Astrocyte (in vitro differentiated cells and primary cell): ENCODE measurements around the gene FYN. TPM values are rescaled to one million over a fixed set of nuclear protein-coding genes. Genes with fewer than 3 reads are reported as not detected.

ENCODE experiments used
- DNase-seq: peaks from one replicate; pipeline ENCODE4 v3.0.0-alpha.2; 2010; ENCODE audit warnings: low read depth
- FAIRE-seq: peaks from 2 replicates; lab custom pipeline; 2011; peaks lifted over from hg19 to GRCh38; lab: Jason Lieb, UNC
- H2AFZ ChIP-seq: 2 replicates; pipeline ENCODE4 v1.6.0; 2012; ENCODE audit warnings: low read depth, low read length, inconsistent platforms
- H3K27ac ChIP-seq: 2 replicates; pipeline ENCODE4 v1.5.1; 2011; ENCODE audit warnings: low read depth, low read length, inconsistent platforms
- H3K27me3 ChIP-seq: 2 replicates; pipeline ENCODE4 v1.6.0; 2011; ENCODE audit warnings: low read length, inconsistent platforms; ENCODE audit not compliant: insufficient read depth
- H3K36me3 ChIP-seq: 2 replicates; pipeline ENCODE4 v1.5.1; 2011; ENCODE audit warnings: low read length, inconsistent platforms; ENCODE audit not compliant: insufficient read depth
- H3K4me1 ChIP-seq: 2 replicates; pipeline ENCODE4 v1.5.1; 2011; ENCODE audit warnings: low read length, inconsistent platforms; ENCODE audit not compliant: insufficient read depth
- H3K4me2 ChIP-seq: 2 replicates; pipeline ENCODE4 v1.6.0; 2012; ENCODE audit warnings: low read length, inconsistent platforms
- H3K4me3 ChIP-seq: 2 replicates; pipeline ENCODE4 v1.5.1; 2011; ENCODE audit warnings: low read depth, mild to moderate bottlenecking, low read length, inconsistent platforms; ENCODE audit not compliant: insufficient read depth
- H3K79me2 ChIP-seq: 2 replicates; pipeline ENCODE4 v1.6.0; 2012; ENCODE audit warnings: mild to moderate bottlenecking, low read length, inconsistent platforms; ENCODE audit not compliant: insufficient read depth
- H3K9ac ChIP-seq: 2 replicates; pipeline ENCODE4 v1.6.0; 2012; ENCODE audit warnings: mild to moderate bottlenecking, low read length, inconsistent platforms
- H3K9me3 ChIP-seq: 2 replicates; pipeline ENCODE4 v1.5.1; 2012; ENCODE audit warnings: low read depth, mild to moderate bottlenecking, low read length, inconsistent platforms; ENCODE audit not compliant: insufficient read depth
- H4K20me1 ChIP-seq: 2 replicates; pipeline ENCODE4 v1.6.0; 2012; ENCODE audit warnings: low read length, inconsistent platforms; ENCODE audit not compliant: insufficient read depth
- H3K27ac Mint-ChIP-seq: one replicate; pipeline ENCODE4 v1.8.0; 2021; ENCODE audit warnings: mild to moderate bottlenecking, mixed read lengths; ENCODE audit not compliant: unreplicated experiment
- H3K27me3 Mint-ChIP-seq: one replicate; pipeline ENCODE4 v1.8.0; 2021; ENCODE audit warnings: low read depth, mixed read lengths; ENCODE audit not compliant: unreplicated experiment
- H3K36me3 Mint-ChIP-seq: one replicate; pipeline ENCODE4 v1.8.0; 2021; ENCODE audit warnings: low read depth, mixed read lengths; ENCODE audit not compliant: unreplicated experiment
- H3K4me1 Mint-ChIP-seq: one replicate; pipeline ENCODE4 v1.8.0; 2021; ENCODE audit warnings: low read depth, mixed read lengths; ENCODE audit not compliant: unreplicated experiment
- H3K4me3 Mint-ChIP-seq: one replicate; pipeline ENCODE4 v1.8.0; 2021; ENCODE audit warnings: mild to moderate bottlenecking, moderate library complexity, mixed read lengths; ENCODE audit not compliant: unreplicated experiment
- H3K9me3 Mint-ChIP-seq: one replicate; pipeline ENCODE4 v1.8.0; 2021; ENCODE audit warnings: mild to moderate bottlenecking, mixed read lengths; ENCODE audit not compliant: unreplicated experiment
- CTCF ChIP-seq: IDR thresholded peaks from 2 replicates; pipeline ENCODE4 v1.5.1; 2011; ENCODE audit warnings: low read depth, mild to moderate bottlenecking, inconsistent platforms, low read length, moderate library complexity; ENCODE audit not compliant: insufficient read depth
- EZH2 ChIP-seq: IDR thresholded peaks from 2 replicates; pipeline ENCODE4 v1.6.1; 2012; ENCODE audit warnings: mild to moderate bottlenecking, low read length, inconsistent platforms; ENCODE audit not compliant: insufficient read depth
- total RNA-seq: library from RNA; stranded (reverse); gene quantifications from 2 replicates; pipeline ENCODE4 v1.2.1, GENCODE V29; 2021

FYN gene
- total RNA-seq, 1 donor from 2014 or later, result 167 TPM

DNA sequence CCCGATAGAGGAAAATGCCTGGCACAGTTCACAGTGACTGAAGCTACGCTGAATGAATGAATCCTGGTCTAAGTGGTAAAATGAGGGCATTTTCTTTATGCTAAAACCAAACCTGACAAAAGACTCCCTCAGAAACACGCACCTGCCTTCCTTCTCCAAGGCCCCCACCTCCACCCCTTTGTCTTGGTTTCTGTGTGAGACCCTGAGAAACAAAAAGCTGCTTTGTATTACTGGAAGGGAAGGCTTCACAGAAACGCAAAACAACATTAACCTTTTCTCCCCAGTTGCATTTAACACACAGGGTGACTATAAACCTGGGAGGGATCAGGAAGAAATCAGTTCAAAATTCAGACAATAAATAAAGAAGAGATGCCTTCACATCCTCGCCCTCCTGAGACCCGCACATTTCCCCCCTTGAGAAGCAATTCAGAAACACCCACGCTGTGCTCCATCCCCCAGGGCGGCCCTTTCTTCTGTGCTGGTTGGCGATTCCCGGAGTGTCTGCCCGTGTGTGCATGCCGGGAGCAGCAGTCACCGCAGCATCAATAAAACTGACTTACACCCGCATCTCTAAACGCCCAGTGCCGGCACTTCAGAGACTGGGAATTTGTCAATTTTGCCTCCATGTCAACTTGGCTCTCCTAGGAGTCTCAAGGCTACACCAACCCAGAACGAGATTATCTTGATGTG lies 200.3 kb downstream of the FYN start:
- Histone ChIP-seq H3K36me3 (peaks cover 15% of the 10 kb centered on the region), H2AFZ (no peak overlapping the region), H3K79me2 (no peaks in the 10 kb centered on the region), H3K9me3 (no peaks in the 10 kb centered on the region), H4K20me1 (no peaks in the 10 kb centered on the region), H3K27me3 (no peaks in the 10 kb centered on the region), H3K4me1 (no peaks in the 10 kb centered on the region), H3K4me3 (no peak overlapping the region), H3K4me2 (no peak overlapping the region), H3K9ac (no peak overlapping the region), H3K27ac (no peak overlapping the region)
- Mint-ChIP-seq H3K4me3 (no peak overlapping the region), H3K9me3 (no peaks in the 10 kb centered on the region), H3K4me1 (peaks cover 8% of the 10 kb centered on the region), H3K36me3 (peaks cover 25% of the 10 kb centered on the region), H3K27me3 (no peaks in the 10 kb centered on the region), H3K27ac (peak overlapping the region; percentile 1)
- TF ChIP-seq CTCF, result no peak
- no peak for TF ChIP-seq EZH2
- DNase-seq, result no peak
- FAIRE-seq, result no peak

GRCh38 chr6:111669326-111669725 lies 203.9 kb downstream of the FYN start:
- Mint-ChIP-seq H3K27me3 (no peaks in the 10 kb centered on the region), H3K27ac (no peak overlapping the region), H3K36me3 (peaks cover 28% of the 10 kb centered on the region), H3K4me1 (no peaks in the 10 kb centered on the region), H3K4me3 (no peak overlapping the region), H3K9me3 (no peaks in the 10 kb centered on the region)
- TF ChIP-seq EZH2 (no peak), CTCF (no peak)
- Histone ChIP-seq H3K27me3 (no peaks in the 10 kb centered on the region), H3K4me3 (no peak overlapping the region), H3K9ac (no peak overlapping the region), H3K4me2 (no peak overlapping the region), H3K9me3 (no peaks in the 10 kb centered on the region), H3K79me2 (no peaks in the 10 kb centered on the region), H3K4me1 (peaks cover 1% of the 10 kb centered on the region), H3K36me3 (peaks cover 11% of the 10 kb centered on the region), H4K20me1 (no peaks in the 10 kb centered on the region), H2AFZ (no peak overlapping the region), H3K27ac (no peak overlapping the region)
- FAIRE-seq (no peak), DNase-seq (no peak)

DNA sequence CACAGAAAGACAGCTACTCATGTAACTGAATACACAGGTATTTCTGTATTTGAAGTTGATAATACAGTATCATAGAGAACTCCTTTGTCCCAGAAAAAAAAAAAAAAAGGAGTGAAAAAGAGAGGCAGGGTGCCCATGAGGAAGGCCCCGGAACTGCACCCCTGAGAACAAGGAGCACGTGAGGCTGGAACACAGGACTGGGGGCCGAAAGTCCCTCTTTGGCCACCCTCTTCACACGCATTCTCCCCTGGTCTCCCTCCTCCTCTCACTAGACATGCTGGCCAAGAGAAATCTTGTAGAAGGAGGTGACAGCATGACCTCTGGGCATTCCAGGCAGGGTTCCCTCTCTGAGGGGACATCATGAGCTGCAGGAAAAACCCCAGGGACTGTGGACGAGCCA lies 204.8 kb downstream of the FYN start:
- no peak overlapping the region for H3K4me3 Mint-ChIP-seq
- H3K27ac Mint-ChIP-seq, result no peak overlapping the region
- Histone ChIP-seq H3K79me2 (no peaks in the 10 kb centered on the region), H3K4me1 (peaks cover 11% of the 10 kb centered on the region), H3K36me3 (peaks cover 8% of the 10 kb centered on the region), H3K4me3 (no peak overlapping the region), H3K9ac (no peak overlapping the region), H3K9me3 (no peaks in the 10 kb centered on the region), H4K20me1 (no peaks in the 10 kb centered on the region), H2AFZ (no peak overlapping the region), H3K27me3 (no peaks in the 10 kb centered on the region), H3K4me2 (no peak overlapping the region), H3K27ac (no peak overlapping the region)
- peaks cover 26% of the 10 kb centered on the region for H3K36me3 Mint-ChIP-seq
- H3K27me3 Mint-ChIP-seq, result no peaks in the 10 kb centered on the region
- H3K4me1 Mint-ChIP-seq, result peaks cover 7% of the 10 kb centered on the region
- DNase-seq (no peak), FAIRE-seq (no peak)
- H3K9me3 Mint-ChIP-seq, result no peaks in the 10 kb centered on the region
- TF ChIP-seq CTCF (peak; percentile 19), EZH2 (no peak)
